Measurements from ENCODE around the gene APLP1.
"Not testable (repeated sequence)": the region's sequence is repeated elsewhere in the genome, so short reads cannot be mapped to it uniquely, and the experiment has no call there.

Gene APLP1

DNA sequence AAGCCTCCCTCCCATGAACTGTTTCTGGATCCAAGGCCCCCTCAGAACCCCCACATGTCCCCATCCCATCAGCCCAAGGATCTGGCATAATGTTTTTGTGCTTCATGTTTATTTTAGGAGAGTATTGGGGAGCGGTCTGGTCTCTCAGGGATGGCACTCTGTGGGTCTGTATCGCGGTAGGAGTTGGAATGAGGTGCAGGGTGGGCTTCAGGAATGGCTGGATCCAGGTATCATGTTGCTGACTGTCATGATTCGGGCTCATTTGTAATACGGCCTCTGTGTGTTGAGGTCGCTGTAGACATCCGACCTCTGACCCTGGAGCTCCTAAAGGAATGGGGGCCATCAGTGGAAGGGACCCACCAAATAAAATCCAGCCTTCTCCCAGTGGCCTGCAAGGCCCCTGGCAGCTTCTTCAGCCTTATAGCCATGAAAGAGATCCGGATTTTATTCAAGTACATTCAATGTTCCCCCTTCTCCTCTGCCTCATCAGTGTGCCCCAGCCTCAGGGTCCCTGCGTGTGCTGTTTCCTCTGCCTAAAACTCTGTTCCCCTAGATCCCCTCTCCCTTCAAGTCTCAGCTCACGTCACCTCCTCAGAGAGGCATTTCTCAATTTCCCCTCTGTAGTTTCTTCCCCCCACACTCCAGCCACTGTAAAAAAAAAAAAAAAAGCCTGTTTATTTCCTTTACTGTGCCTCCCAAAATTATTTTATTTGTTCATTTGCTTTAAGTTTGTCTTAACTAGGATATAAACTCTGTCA lies 36.1 kb downstream of the APLP1 start:
- no peak for DNase-seq (ENCODE audit: low read depth in 2 of 2)

DNA sequence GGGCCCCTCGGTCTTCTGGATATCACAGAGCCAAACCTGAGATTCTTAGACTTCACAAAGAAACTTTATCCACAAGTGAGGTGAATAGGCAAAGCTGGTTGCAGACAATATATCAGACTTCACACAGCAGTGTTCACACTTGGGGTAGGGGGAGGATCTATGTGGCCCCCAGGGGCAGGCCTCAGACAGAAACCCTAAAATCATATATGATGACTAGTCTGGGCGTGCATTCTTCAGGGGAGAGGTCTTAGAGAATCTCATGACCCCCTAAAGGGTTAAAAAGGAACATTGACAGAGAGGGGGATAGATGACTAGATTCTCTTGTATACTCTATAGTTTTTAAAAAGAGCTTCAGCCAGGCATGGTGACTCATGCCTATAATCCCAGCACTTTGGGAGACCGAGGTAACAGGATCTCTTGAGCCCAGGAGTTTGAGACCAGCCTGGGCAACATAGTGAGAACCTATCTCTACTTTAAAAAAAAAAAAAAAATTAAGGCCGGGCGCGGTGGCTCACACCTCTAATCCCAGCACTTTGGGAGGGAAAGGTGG lies 36.9 kb downstream of the APLP1 start:
- no peak for DNase-seq (ENCODE audit: low read depth in 2 of 2)

DNA sequence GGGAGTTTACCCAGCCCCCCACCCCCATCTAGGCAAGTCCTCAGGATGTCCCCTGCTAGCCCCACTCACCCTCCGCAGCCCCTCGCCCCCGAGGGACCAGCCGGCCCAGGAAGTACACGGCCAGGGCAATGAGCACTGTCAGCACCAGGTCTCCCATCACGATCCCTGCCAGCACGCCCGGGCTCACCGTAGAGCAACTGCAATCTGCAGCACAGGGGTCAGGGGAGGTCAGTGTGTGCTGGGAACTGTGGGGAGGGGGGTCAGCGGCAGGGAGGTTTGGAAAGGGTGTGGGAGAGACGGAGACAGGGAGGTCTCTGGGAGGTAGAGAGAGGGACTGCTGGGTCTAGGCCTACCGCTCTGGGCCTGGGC lies 39.0 kb downstream of the APLP1 start:
- DNase-seq (ENCODE audit: low read depth in 2 of 2): no peak

DNA sequence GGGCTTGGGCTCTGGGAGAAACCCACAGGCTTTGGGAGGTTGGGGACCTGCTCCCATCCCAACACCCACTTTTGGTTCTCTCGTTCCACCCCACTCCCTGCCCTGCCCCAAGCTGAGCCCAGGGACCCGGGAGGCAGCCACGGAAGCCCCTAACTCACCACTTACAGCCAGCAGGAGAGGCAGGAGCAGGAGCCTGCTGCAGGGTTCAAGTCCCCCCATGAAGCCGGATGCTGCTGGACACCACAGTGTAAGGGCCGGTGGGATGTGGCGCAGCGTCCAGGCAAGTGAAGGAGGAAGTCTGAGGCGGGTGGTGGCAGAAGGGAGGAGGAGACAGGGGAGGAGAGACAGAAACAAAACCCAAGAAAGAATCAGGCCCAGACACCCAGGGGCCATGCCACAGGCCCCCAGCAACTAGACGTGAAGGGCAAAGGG lies 39.7 kb downstream of the APLP1 start, which contains the start of gene TYROBP:
TYROBP (minus strand) TSS at position 286 of the 432 bp plus-strand sequence; CDS start at position 219, 67 bp downstream.
- no peak for DNase-seq (ENCODE audit: low read depth in 2 of 2)

DNA sequence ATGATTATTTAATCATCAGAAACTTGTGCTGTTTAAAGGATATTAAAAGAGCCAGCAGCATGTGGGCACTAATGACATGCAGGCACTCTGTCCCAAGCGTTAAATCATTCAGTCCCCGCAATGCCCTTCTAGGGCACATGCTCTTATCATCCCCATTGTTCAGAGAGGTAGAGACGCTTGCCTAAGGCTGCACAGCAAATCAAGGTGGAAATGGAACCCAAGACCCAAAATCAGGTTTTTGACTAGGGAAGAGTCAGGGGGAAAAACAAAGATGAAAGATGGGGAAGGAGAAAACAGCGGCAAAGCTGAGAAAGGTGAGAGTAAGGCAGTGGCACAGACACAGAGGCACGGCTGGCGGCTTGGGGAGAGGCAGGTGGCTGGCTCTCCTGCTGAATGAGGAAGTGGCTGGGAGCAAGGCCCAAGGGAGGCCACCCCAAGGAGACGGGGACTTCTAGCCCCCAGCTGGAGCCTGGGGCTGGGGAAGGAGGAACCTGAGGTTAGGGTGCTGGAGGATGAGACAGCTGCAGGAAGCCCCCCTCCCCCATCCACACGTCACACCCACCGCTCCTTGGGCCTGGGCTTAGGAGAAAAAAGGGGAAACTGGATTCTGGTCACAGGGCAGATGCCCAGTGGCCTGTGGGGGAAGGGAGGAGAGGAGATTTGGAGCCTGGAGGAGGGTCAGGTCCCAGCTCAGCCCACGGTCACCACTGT lies 40.8 kb downstream of the APLP1 start:
- no peak for DNase-seq (ENCODE audit: low read depth in 2 of 2)

DNA sequence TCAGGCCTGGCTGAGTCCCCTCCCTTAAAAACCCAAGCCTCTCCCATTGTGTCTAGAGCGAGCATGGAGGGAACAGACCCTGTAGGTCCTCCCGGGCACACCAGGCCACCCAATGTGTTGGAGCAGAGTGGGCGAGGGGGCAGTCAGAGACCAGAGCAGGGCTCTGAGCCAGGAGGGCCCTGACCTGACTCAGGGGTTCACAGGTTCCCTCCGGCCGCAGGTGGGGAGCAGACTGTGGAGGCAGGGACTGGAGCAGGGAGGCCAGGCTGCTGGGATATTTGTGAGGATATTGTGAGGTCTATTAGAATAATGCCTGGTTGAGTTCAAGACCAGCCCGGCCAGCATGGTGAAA lies 41.3 kb downstream of the APLP1 start:
- DNase-seq (ENCODE audit: low read depth in 2 of 2): no peak

DNA sequence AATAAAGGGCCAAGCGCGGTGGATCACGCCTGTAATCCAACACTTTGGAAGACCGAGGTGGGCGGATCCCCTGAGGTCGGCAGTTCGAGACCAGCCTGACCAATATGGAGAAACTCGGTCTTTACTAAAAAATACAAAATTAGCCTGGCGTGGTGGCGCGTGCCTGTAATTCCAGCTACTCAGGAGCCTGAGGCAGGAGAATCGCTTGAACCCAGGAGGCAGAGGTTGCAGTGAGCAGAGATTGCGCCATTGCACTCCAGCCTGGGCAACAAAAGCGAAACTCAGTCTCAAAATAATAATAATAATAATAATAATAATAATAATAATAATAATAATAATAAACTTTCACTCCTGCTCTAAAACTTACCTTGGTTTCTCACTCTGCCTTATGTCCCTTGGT lies 42.0 kb downstream of the APLP1 start:
- not testable (repeated sequence) for DNase-seq (ENCODE audit: low read depth in 2 of 2)

DNA sequence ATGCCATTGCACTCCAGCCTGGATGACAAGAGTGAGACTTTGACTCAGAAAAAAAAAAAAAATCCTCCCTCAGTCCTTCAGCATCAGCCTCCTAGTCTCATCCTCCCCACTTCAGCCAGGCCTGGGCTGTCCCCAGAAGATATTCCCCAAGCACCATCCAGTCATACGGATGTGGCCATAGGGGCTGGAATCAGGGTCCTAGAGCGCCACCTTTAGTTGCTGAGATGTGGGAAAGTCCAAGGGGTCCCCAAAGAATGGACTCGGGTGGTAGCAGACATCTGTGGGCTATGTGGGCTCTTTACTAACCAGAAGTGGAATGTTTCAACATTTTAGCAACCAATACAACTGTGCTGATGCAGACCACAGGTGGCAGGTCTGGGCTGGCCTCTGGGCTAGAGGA lies 42.8 kb downstream of the APLP1 start:
- no peak for DNase-seq (ENCODE audit: low read depth in 2 of 2)

DNA sequence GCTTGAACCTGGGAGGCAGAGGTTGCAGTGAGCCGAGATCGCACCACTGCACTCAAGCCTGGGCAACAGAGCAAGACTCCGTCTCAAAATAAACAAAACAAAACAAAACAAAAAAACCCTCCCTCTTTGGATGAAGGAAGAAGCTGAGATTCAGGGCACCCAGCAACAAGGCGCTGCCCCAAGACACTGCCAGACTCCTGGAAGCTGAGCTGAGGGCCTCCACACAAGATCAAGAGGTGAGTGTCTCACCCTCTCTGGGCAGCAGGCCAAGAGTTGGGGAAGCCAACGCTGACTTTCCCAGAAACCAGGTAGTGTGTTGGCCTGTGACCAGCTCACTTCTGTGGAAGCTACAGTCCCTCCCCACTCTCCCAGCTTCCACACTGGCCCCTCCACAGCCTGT lies 43.4 kb downstream of the APLP1 start:
- DNase-seq (ENCODE audit: low read depth in 2 of 2): no peak

DNA sequence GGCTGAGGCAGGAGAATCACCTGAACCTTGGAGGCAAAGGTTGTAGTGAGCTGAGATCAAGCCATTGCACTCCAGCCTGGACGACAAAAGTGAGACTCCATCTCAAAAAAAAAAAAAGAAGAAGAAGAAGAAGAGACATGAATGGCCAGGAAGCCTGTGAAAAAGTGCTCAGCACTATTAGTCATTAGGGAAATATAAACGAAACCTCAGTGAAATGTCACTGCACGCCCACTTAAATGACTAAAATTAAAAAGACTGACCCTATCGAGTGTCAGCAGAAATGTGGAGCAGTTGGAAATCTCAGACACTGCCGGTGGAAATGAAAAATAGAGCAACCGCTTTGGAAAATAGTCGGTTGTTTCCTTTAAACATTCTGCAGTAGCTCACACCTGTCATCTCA lies 45.2 kb downstream of the APLP1 start:
- DNase-seq (ENCODE audit: low read depth in 2 of 2): no peak

DNA sequence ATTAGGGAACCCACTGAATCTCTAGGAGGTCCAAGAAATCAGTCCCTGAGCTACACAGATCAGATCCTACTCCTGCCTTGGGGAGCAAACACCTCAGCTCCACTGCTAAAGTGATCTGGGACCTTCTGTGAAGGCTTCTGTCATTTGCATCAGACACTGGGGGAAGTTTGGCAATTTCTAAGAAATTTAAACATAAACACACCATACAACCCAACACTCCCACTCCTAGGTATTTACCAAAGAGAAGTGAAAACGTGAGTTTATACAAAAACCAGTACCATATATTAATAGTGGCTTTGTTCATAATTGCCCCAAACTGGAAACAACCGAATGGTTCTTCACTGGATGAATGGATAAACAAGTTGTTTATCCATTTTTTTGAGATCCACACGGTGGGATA lies 47.1 kb downstream of the APLP1 start:
- DNase-seq (ENCODE audit: low read depth in 2 of 2): no peak

DNA sequence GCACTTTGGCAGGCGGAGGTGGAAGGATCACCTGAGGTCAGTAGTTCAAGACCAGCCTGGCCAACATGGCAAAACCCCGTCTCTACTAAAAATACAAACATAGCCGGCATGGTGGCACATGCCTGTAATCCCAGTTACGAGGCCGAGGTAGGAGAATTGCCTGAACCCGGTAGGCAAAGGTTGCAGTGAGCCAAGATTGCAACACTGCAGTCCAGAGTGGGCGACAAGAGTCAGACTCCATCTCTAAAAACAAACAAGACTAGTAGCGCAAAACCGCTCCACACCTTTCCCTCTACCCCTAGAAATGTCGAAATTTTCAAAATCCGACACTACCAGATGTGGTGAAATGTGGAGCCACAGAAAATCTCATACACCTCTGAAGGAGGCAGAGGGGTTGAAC lies 50.9 kb downstream of the APLP1 start:
- no peak for DNase-seq (ENCODE audit: low read depth in 2 of 2)

DNA sequence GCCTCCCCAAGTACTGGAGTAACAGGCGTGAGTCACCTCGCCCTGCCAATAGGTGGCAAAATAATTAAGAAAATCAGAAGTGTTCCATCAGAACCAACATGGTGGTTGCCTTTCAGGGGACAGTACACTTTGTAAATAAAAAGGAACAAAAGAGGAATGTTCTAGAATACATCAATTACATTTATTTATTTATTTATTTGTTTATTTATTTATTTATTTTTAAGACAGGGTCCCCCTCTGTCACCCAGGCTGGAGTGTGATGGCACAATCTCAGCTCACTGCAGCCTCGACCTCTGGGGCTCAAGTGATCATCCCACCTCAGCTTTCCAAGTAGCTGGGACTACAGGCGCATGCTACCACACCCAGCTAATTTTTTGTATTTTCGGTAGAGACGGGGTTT lies 52.6 kb downstream of the APLP1 start:
- DNase-seq (ENCODE audit: low read depth in 2 of 2): no peak

DNA sequence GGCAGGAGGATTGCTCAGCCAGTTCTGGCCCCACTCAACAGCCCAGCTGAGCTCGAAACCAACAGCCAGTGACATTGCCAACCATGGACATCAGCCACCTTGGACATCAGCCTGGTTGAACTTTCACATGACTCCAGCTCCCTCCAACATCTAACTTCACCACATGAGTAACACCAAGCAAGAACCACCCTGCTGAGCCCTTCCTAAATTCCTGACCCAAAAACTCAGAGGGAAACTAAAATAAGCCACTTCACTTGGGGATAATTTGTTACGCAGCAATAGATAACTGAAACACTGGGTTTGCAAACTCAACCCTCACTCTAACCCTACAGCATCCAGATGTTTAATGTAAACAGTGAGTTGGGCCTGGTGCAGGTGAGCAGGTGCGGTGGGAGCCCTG lies 57.1 kb downstream of the APLP1 start:
- no peak for DNase-seq (ENCODE audit: low read depth in 2 of 2)

DNA sequence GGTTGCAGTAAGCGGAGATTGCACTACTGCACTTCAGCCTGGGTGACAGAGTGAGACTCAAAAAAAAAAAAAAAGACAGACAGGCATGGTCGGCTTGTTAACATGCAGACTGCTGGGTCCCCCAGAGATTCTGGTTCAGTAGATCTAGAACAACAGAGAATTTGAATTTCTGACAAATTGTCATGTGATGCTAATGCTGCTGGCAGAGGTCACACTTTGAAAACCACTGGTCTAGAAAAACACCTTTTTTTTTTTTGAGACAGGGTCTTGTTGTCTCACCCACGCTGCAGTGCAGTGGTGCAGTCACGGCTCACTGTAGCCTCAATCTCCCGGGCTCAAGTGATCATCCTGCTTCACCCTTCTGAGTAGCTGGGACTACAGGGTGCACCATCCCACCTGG lies 60.1 kb downstream of the APLP1 start:
- no peak for DNase-seq (ENCODE audit: low read depth in 2 of 2)

All from stimulated activated CD4-positive, alpha-beta T cell treated with anti-CD3 and anti-CD28 coated beads, Interleukin-1b, Interleukin-23, amount 100 ng/mL, for 1 hour (primary cell).